ENCODE data around the gene CNTN3. TPM values are rescaled to one million over a fixed set of nuclear protein-coding genes. Genes with fewer than 3 reads are reported as not detected.

The CNTN3 gene
- total RNA-seq, 2 experiments from 2014 or later: not detected

GRCh38 chr3:74593152-74593551 is 21.3 kb downstream of the CNTN3 start:
- Histone ChIP-seq H3K27ac (ENCODE audit: low read depth, low read length, poor library complexity, severe bottlenecking) (no peak overlapping the region), H3K4me2 (ENCODE audit: low read length) (no peak overlapping the region), H4K20me1 (ENCODE audit: insufficient read depth, low read length) (no peaks in the 10 kb centered on the region), H3K79me2 (ENCODE audit: insufficient read depth, low read depth, low read length) (no peaks in the 10 kb centered on the region), H3K9me2 (ENCODE audit: insufficient read depth, low read length) (no peaks in the 10 kb centered on the region), H3K36me3 (ENCODE audit: insufficient read depth, low read length) (no peaks in the 10 kb centered on the region), H2AFZ (ENCODE audit: low read length) (no peak overlapping the region), H3K4me3 (ENCODE audit: low read depth, low read length, poor library complexity, severe bottlenecking) (no peak overlapping the region), H3K9me3 (ENCODE audit: low read length) (no peaks in the 10 kb centered on the region), H3K4me1 (ENCODE audit: insufficient read depth, low read length, poor library complexity, severe bottlenecking) (no peaks in the 10 kb centered on the region)
- DNase-seq (ENCODE audit: low spot score): no peak
- no TSS peak for BruUV-seq (replicated peaks)
- TF ChIP-seq CTCF (conservative IDR thresholded peaks at IDR 0.05; ENCODE audit: low read length) (no peak), EZH2phosphoT487 (IDR thresholded peaks at IDR 0.05; ENCODE audit: borderline replicate concordance, low read depth, low read length) (no peak)
- ChIA-PET POLR2A (interaction anchor here (0.7 kb wide), 1 partner anchor 17 kb away, joined by 5 read pairs; no protein-coding TSS in a partner anchor), CTCF (ENCODE audit: unreplicated experiment) (no interaction called here)
- intact Hi-C loops (cut with micrococcal nuclease; ENCODE audit: unreplicated experiment): no loop called here

- H3K36me3 ChIP-seq (ENCODE audit: insufficient read depth, low read length): no peaks in the 10 kb centered on the region
- ChIA-PET POLR2A (no interaction called here), CTCF (ENCODE audit: unreplicated experiment) (no interaction called here)
- no peak for TF ChIP-seq EZH2phosphoT487 (IDR thresholded peaks at IDR 0.05; ENCODE audit: borderline replicate concordance, low read depth, low read length)
- TF ChIP-seq CTCF (conservative IDR thresholded peaks at IDR 0.05; ENCODE audit: low read length): no peak
- H4K20me1 ChIP-seq (ENCODE audit: insufficient read depth, low read length): no peaks in the 10 kb centered on the region
- H3K27ac ChIP-seq (ENCODE audit: low read depth, low read length, poor library complexity, severe bottlenecking): no peak overlapping the region
- no peak for DNase-seq (ENCODE audit: low spot score)
- H3K79me2 ChIP-seq (ENCODE audit: insufficient read depth, low read depth, low read length): no peaks in the 10 kb centered on the region
- H3K4me3 ChIP-seq (ENCODE audit: low read depth, low read length, poor library complexity, severe bottlenecking): no peak overlapping the region
- H3K4me2 ChIP-seq (ENCODE audit: low read length): no peak overlapping the region
- H3K4me1 ChIP-seq (ENCODE audit: insufficient read depth, low read length, poor library complexity, severe bottlenecking): no peaks in the 10 kb centered on the region
- intact Hi-C loops (cut with micrococcal nuclease; ENCODE audit: unreplicated experiment): no loop called here
- H3K9me2 ChIP-seq (ENCODE audit: insufficient read depth, low read length): no peaks in the 10 kb centered on the region
- no TSS peak for BruUV-seq (replicated peaks)
- H3K9me3 ChIP-seq (ENCODE audit: low read length): no peaks in the 10 kb centered on the region
- H2AFZ ChIP-seq (ENCODE audit: low read length): no peak overlapping the region
These were observed 22.1 kb downstream of the CNTN3 start for GRCh38 chr3:74592359-74592758.

- Histone ChIP-seq H3K27ac (ENCODE audit: low read depth, low read length, poor library complexity, severe bottlenecking) (no peak overlapping the region), H3K36me3 (ENCODE audit: insufficient read depth, low read length) (no peaks in the 10 kb centered on the region), H3K4me2 (ENCODE audit: low read length) (no peak overlapping the region), H3K79me2 (ENCODE audit: insufficient read depth, low read depth, low read length) (no peaks in the 10 kb centered on the region), H4K20me1 (ENCODE audit: insufficient read depth, low read length) (no peaks in the 10 kb centered on the region), H3K9me3 (ENCODE audit: low read length) (no peaks in the 10 kb centered on the region), H3K9me2 (ENCODE audit: insufficient read depth, low read length) (no peaks in the 10 kb centered on the region), H3K4me1 (ENCODE audit: insufficient read depth, low read length, poor library complexity, severe bottlenecking) (no peaks in the 10 kb centered on the region), H2AFZ (ENCODE audit: low read length) (no peak overlapping the region), H3K4me3 (ENCODE audit: low read depth, low read length, poor library complexity, severe bottlenecking) (no peak overlapping the region)
- BruUV-seq (replicated peaks): no TSS peak
- intact Hi-C loops (cut with micrococcal nuclease; ENCODE audit: unreplicated experiment): no loop called here
- TF ChIP-seq CTCF (conservative IDR thresholded peaks at IDR 0.05; ENCODE audit: low read length) (no peak), EZH2phosphoT487 (IDR thresholded peaks at IDR 0.05; ENCODE audit: borderline replicate concordance, low read depth, low read length) (no peak)
- no peak for DNase-seq (ENCODE audit: low spot score)
- POLR2A ChIA-PET: no interaction called here
- CTCF ChIA-PET (ENCODE audit: unreplicated experiment): no interaction called here
These were observed 22.5 kb downstream of the CNTN3 start for GRCh38 chr3:74591946-74592345.

Measured in OCI-LY7 (cell line).